Heart right ventricle (tissue), 16 donors: Measurements from ENCODE around the gene KCNT1. TPM values are rescaled to one million over a fixed set of nuclear protein-coding genes. Genes with fewer than 3 reads are reported as not detected.
A peak's percentile ranks its signal among the peaks of the same experiment; 100 is the strongest.

Source experiments
- ATAC-seq, 8 donors: fragments of 200-7000 bp; cut with Tn5 transposase; one replicate each; pipeline ENCODE4 v1.9.1; 2020; ENCODE audit warnings: mild to moderate bottlenecking in 8 of 8, moderate library complexity in 8 of 8, moderate number of reproducible peaks in 1 of 8
- DNase-seq, 2 donors: peaks; one replicate each; pipeline ENCODE4 v3.0.0-alpha.2; 2020
- H3K27ac ChIP-seq, 10 donors: fragments of 200-600 bp; sonication (generic) in 2 of 10; one replicate each; pipeline versions ENCODE4 v1.5.0 to v1.8.0; 2020 to 2022; ENCODE audit warnings: mild to moderate bottlenecking in 3 of 10
- H3K27me3 ChIP-seq, 7 donors: fragments of 200-600 bp; one replicate each; pipeline ENCODE4 v1.8.0; 2021 to 2022; ENCODE audit warnings: mild to moderate bottlenecking in 2 of 7
- H3K36me3 ChIP-seq, 9 donors: fragments of 200-600 bp; sonication (generic) in 1 of 9; one replicate each; pipeline versions ENCODE4 v1.5.0 to v1.8.0; 2020 to 2022; ENCODE audit warnings: mild to moderate bottlenecking in 2 of 9
- H3K4me1 ChIP-seq, 9 donors: fragments of 200-600 bp; sonication (generic) in 1 of 9; one replicate each; pipeline versions ENCODE4 v1.5.0 to v1.8.0; 2020 to 2022; ENCODE audit warnings: mild to moderate bottlenecking in 4 of 9
- H3K4me3 ChIP-seq, 10 donors: fragments of 200-600 bp; sonication (generic) in 2 of 10; one replicate each; pipeline versions ENCODE4 v1.5.0 to v1.8.0; 2020 to 2022; ENCODE audit warnings: mild to moderate bottlenecking in 7 of 10, moderate library complexity in 2 of 10
- H3K9me3 ChIP-seq, 11 donors: fragments of 200-600 bp in 10 of 11; sonication (generic) in 2 of 11; one replicate each; pipeline versions ENCODE4 v1.5.0 to v1.8.0; 2013 to 2022; ENCODE audit warnings: mild to moderate bottlenecking in 2 of 11, control low read depth in 1 of 11, moderate library complexity in 1 of 11
- CTCF ChIP-seq, 9 donors: fragments of 200-600 bp; sonication (generic) in 2 of 9; IDR thresholded peaks; one replicate each; pipeline versions ENCODE4 v1.5.0 to v1.8.0; 2021 to 2022; ENCODE audit warnings: antibody characterized with exemption in 9 of 9, mild to moderate bottlenecking in 5 of 9, moderate library complexity in 1 of 9
- WGBS, 2 donors: extraction: QIAGEN DNeasy Blood & Tissue Kit; methylation state at CpG; one replicate each; pipeline ENCODE4 v1.1.7; 2013; ENCODE audit warnings: inconsistent platforms in 1 of 2; 5-methylcytosine and 5-hydroxymethylcytosine counted together
- intact Hi-C, 10 donors: fragments of 100-400 bp; cut with DNase I; formaldehyde crosslinking; loops; one replicate each; pipeline versions ENCODE4 v1.11.1 to v1.14.2; 2022
- polyA plus RNA-seq, 2 donors: library from polyadenylated mRNA; stranded (reverse); fragments of 200-250 nt; gene quantifications; one replicate each; pipeline ENCODE4 v1.2.3, GENCODE V29; 2013
- total RNA-seq, 10 donors: library from RNA; stranded (reverse); fragmentation: NEBNext Ultra II Directional in 3 of 10; extraction: Animal tissue kit (Norgen Biotek cat#: 25700) in 3 of 10; gene quantifications; one replicate each; pipeline versions ENCODE4 v1.2.1 to v1.2.4, GENCODE V29; 2021 to 2023
- donor health status: Arrhythmogenic right ventricular cardiomyopathy.
- donor health status: ischemic (EF 13 %, LVEDD 7.1; RV severe dilation, severe dysfunction).
- donor health status: healthy with polysubstance abuse.
- donor health status: DM: no; HTN: yes; CAD: no.
- donor health status: DM: no; HTN: no; CAD: no.
- donor health status: ischemic (EF 25% LVEDD 6.9; RV normal size, moderate dysfunction).
- donor health status: ischemic (EF 25% LVEDD 5.7; RV mildly dilated, moderate dysfunction).
- donor health status: healthy.
- donor health status: DM: yes; HTN: yes; CAD: no.
- donor health status: Ischemic cardiomyopathy.
- donor health status: ischemic (EF 35%, LVEDD 5.7; RV mildly dilated, moderate dysfunction).
- donor health status: nonischemic (EF 11% LVEDD 7.7; RV severe dilation, severe dysfunction).
- donor health status: DM: yes; HTN: yes; CAD: no.
- donor health status: PGD.
- donor health status: ischemic (EF 29% LVEDD 5.4; RV normal size, mild dysfunction).
- donor health status: nonischemic (EF 23%, LVEDD 6.1; RV moderate dilation, normal function).

The KCNT1 gene
- total and polyA plus RNA-seq, 12 donors, result 0.14 to 14.1 (median 4.2) TPM

- Histone ChIP-seq H3K27ac (no peak overlapping the region), H3K4me3 (no peak overlapping the region), H3K9me3 (peaks cover 0 to 4% (median 0%) of the 10 kb centered on the region in 11 donors), H3K4me1 (peaks cover 6 to 19% (median 11%) of the 10 kb centered on the region in 9 donors), H3K36me3 (no peaks in the 10 kb centered on the region), H3K27me3 (peaks cover 0 to 6% (median 0%) of the 10 kb centered on the region in 7 donors)
- TF ChIP-seq CTCF (IDR thresholded peaks at IDR 0.05), result no peak
- 71 to 72% methylated on average over 22 of the region's 22 CpGs for WGBS, 2 donors
- DNase-seq, result no peak
- peak in 1 of 8 donors; percentile 23 for ATAC-seq
- intact Hi-C loops, result loop anchor here in 4 of 10 donors (5.0 to 10.0 kb wide), 3 partner anchors 58 to 328 kb away; no protein-coding TSS in a partner anchor
Observed at GRCh38 chr9:135796784-135797485, 95.0 kb downstream of the KCNT1 start.

- ATAC-seq (peak; percentile 74 to 95 (median 84)), DNase-seq (peak; percentile 62 to 68)
- H3K27me3 ChIP-seq, result peaks cover 0 to 5% (median 0%) of the 10 kb centered on the region in 7 donors
- H3K36me3 ChIP-seq, result no peaks in the 10 kb centered on the region
- TF ChIP-seq CTCF (IDR thresholded peaks at IDR 0.05), result peak; percentile 31 to 77 (median 73)
- 26 to 38% methylated on average over 24 of the region's 24 CpGs for WGBS, 2 donors
- H3K27ac ChIP-seq, result peak overlapping the region in 5 of 10 donors; percentile 6 to 36 (median 29)
- peaks cover 6 to 19% (median 11%) of the 10 kb centered on the region in 9 donors for H3K4me1 ChIP-seq
- H3K4me3 ChIP-seq, result no peak overlapping the region
- peaks cover 0 to 4% (median 0%) of the 10 kb centered on the region in 11 donors for H3K9me3 ChIP-seq
- intact Hi-C loops, result loop anchor here in 4 of 10 donors (5.0 to 10.0 kb wide), 3 partner anchors 57 to 327 kb away; no protein-coding TSS in a partner anchor
Observed at GRCh38 chr9:135797507-135798262, 95.7 kb downstream of the KCNT1 start.

- intact Hi-C loops, result loop anchor here in 4 of 10 donors (5.0 to 10.0 kb wide), 3 partner anchors 57 to 327 kb away; no protein-coding TSS in a partner anchor
- ATAC-seq (peak in 2 of 8 donors; percentile 2 to 3), DNase-seq (no peak)
- WGBS, 2 donors, result 71 to 78% methylated on average over 10 of the region's 10 CpGs
- H3K4me3 ChIP-seq, result no peak overlapping the region
- peaks cover 6 to 19% (median 11%) of the 10 kb centered on the region in 9 donors for H3K4me1 ChIP-seq
- peak overlapping the region in 4 of 10 donors; percentile 26 to 36 (median 30) for H3K27ac ChIP-seq
- peaks cover 0 to 5% (median 0%) of the 10 kb centered on the region in 7 donors for H3K27me3 ChIP-seq
- H3K9me3 ChIP-seq, result peaks cover 0 to 4% (median 0%) of the 10 kb centered on the region in 11 donors
- no peak for TF ChIP-seq CTCF (IDR thresholded peaks at IDR 0.05)
- no peaks in the 10 kb centered on the region for H3K36me3 ChIP-seq
Observed at GRCh38 chr9:135798263-135798585, 96.2 kb downstream of the KCNT1 start.

DNA sequence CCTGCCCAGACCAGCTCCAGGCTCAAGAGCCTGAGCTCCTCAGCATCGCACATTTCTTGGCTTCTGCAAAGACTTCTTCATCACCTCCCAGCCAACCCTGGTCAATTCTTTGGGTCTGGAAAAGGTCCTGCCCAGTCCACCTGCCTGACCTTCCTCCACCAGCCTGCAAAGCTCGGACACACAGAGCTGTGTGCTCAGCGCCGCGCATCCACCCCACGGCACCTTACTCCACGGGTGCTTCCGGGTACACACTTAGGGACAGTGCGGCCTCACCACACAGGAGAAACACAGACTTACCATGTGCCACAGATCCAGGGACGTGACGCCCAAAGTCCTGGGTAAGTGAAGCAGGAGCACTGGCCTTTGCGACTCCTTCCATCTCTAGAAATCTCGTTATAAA lies 97.3 kb downstream of the KCNT1 start:
- no peak overlapping the region for H3K27ac ChIP-seq
- ATAC-seq (no peak), DNase-seq (no peak)
- TF ChIP-seq CTCF (IDR thresholded peaks at IDR 0.05), result no peak
- H3K36me3 ChIP-seq, result no peaks in the 10 kb centered on the region
- peaks cover 0 to 4% (median 0%) of the 10 kb centered on the region in 11 donors for H3K9me3 ChIP-seq
- H3K4me1 ChIP-seq, result peaks cover 6 to 19% (median 11%) of the 10 kb centered on the region in 9 donors
- WGBS, 2 donors, result 96 to 98% methylated on average over 13 of the region's 13 CpGs
- no peak overlapping the region for H3K4me3 ChIP-seq
- intact Hi-C loops, result loop anchor here in 4 of 10 donors (5.0 to 10.0 kb wide), 3 partner anchors 56 to 326 kb away; no protein-coding TSS in a partner anchor
- no peaks in the 10 kb centered on the region for H3K27me3 ChIP-seq
